ENCODE results near the gene DICER1.
A peak's percentile ranks its signal among the peaks of the same experiment; 100 is the strongest.
"Not testable (repeated sequence)": the region's sequence is repeated elsewhere in the genome, so short reads cannot be mapped to it uniquely, and the experiment has no call there.

Gene DICER1

GRCh38 chr14:95157327-95158189 is at the start of gene DICER1:
TSS of gene DICER1 (minus strand) at chr14:95157529. CDS start at chr14:95133458, 24,071 bp downstream.
- peak; percentile 86 to 96 (median 90) for DNase-seq (ENCODE audit: low read depth in 3 of 3, low spot score in 1 of 3)

DNA sequence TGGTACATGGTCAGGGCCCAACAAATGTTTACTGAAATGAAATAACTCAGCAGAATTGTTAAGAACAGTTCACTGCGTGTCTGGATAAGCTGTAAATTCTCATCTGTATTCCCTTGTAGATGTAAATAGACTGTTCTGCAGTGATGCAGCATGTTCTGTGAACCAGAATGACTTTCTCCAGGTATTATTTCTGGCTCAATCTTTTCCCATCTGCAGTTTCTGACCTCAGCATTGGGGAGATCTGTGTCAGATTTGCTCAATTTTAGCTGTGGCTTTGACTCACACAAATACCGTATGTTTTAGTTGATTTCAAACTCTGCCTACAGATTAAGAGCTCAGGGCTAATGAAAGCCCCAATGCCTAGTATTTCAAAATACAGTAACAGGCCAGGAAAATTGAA is 49.2 kb upstream of the DICER1 start:
- no peak for DNase-seq (ENCODE audit: low read depth in 3 of 3, low spot score in 1 of 3)

- DNase-seq (ENCODE audit: low read depth in 3 of 3, low spot score in 1 of 3): no peak
Observed at GRCh38 chr14:95204705-95205104, 47.4 kb upstream of the DICER1 start.

DNA sequence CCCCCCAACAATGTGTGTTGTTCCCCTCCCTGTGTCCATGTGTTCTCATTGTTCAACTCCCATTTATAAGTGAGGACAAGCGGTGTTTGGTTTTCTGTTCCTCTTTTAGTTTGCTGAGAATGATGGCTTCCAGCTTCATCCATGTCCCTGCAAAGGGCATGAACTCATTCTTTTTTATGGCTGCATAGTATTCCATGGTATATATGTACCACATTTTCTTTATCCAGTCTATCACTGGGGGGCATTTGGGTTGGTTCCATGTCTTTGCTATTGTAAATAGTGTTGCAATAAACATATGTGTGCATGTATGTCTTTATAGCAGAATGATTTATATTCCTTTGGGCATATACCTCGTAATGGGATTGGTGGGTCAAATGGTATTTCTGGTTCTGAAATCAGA is 44.4 kb upstream of the DICER1 start:
- DNase-seq (ENCODE audit: low read depth in 3 of 3, low spot score in 1 of 3): not testable (repeated sequence)

- no peak for DNase-seq (ENCODE audit: low read depth in 3 of 3, low spot score in 1 of 3)
Observed at GRCh38 chr14:95200404-95200803, 43.1 kb upstream of the DICER1 start.

DNA sequence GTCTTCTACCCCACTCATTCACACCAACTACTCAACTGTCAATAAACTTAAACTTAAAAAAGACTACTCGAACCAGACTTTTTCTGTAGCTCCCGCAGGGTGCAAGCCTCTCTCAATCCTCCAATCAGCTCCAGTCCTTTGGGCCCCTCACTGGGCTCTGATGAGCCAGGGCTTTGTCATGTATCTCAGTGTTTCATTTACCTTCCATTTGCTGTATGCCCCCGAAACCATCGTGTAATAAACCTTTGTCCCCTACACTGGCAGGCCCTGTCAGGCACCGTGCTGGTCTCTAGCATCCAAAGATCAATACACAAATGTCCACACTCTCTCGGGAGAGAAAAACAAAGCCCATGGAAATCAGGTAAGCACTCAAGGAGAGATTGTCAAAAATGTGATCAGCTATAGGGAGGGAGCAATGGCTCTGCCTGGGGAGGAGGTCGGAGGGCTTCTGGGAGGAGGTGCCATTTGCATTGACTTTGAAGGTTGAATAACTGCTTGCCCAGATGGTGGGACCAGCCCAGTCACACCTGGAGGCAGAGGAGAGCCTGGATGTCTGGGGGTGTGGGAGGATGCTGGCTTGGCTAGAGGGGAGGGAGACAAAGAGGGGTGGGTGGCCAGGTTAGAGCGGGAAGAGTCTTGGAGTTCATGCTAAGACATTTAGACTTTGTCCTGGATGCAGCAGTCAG is 42.1 kb upstream of the DICER1 start:
- no peak for DNase-seq (ENCODE audit: low read depth in 3 of 3, low spot score in 1 of 3)

- DNase-seq (ENCODE audit: low read depth in 3 of 3, low spot score in 1 of 3): no peak
Observed at GRCh38 chr14:95198320-95198719, 41.0 kb upstream of the DICER1 start.

DNA sequence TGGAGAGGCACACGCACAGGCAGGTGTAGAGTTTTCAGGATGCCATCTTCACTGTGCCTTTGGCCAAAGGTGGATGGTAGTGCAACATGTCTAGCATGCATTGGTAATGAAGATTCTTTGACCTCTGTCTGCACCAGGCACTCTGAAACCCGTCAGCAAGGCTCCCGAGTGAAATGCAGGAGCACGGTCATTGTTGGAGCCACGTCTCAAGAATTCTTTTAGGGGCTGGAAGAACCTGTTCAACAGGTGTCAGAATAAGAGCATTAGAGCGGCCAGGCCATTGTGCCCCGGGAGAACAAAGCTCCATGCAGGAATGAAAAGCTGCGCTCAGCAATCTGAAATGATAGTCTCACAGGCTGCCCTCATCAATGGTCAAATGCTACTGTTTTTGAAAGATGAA is 40.2 kb upstream of the DICER1 start:
- no peak for DNase-seq (ENCODE audit: low read depth in 3 of 3, low spot score in 1 of 3)

DNA sequence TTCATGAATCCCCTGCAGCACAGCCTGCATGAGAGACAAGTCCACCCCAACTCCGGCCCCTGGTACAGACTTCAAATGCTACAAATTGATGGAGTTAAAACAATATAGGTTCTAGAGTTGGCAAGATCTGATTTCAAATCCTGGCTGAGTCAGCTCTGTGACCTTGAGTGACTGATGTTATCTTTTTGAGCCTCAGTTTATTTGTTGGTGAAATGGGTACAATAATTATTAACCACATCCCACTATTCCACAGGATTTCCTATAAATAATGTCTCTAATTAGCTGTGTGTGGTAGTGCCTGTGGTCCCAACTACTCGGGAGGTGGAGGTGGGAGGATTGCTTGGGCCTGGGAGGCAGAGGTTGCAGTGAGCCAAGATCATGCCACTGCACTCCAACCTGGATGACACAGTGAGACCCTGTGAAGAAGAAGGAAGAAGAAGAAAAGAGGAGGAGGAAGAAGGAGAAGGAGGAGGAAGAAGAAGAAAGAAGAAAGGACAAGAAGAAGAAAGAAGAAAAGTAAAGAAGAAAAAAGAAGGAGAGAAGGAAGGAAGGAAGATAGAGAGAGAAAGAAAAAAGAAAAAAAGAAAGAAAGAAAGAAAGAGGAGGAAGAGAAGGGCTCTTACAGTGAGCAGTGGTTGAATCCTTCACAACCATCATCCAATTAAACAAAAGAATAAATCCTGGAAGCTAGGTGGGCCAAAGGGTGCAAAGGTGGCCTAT is 39.7 kb upstream of the DICER1 start:
- no peak for DNase-seq (ENCODE audit: low read depth in 3 of 3, low spot score in 1 of 3)

DNA sequence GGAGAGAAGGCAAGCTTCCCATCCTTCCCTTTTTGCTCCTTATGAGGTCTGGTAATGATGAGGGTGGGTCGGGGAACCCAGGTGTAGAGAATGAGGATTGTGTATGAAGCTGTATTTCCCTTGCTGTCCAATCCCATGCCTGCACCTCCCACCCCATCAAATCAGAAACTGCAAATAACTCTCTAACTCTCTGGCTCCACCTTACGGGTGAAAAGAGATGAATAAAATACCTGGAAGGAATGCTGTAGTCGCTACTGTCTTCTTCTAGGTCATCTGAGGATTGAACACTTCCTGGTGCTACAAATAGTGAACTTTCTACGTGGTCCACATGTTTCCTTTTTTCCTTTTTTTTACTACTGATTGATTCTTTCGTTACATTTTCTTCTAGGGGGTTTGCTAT is 38.9 kb upstream of the DICER1 start:
- no peak for DNase-seq (ENCODE audit: low read depth in 3 of 3, low spot score in 1 of 3)

- no peak for DNase-seq (ENCODE audit: low read depth in 3 of 3, low spot score in 1 of 3)
Observed at GRCh38 chr14:95195031-95195430, 37.7 kb upstream of the DICER1 start.

DNA sequence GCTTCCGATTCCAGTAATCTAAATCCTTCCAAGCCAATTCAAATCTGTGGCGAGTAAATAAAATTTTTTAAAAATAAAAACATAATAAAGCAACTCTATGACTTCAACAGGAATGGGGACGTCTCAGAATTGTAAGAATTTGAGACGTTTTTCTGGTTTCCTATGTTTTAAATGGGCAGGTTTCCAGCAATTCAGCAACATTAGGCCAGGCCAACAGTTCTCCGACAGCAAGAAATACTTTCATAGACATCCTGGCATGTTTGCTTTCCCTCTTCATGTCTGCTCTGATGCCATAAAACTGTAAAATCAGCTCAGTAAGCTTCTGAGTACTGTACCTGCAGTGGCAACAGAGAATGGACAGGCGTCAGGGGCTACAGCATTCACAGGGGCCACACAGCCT is 35.8 kb upstream of the DICER1 start:
- DNase-seq (ENCODE audit: low read depth in 3 of 3, low spot score in 1 of 3): no peak

- DNase-seq (ENCODE audit: low read depth in 3 of 3, low spot score in 1 of 3): no peak
Observed at GRCh38 chr14:95192311-95192710, 35.0 kb upstream of the DICER1 start.

- DNase-seq (ENCODE audit: low read depth in 3 of 3, low spot score in 1 of 3): no peak
Observed at GRCh38 chr14:95191445-95192199, 34.3 kb upstream of the DICER1 start.

- no peak for DNase-seq (ENCODE audit: low read depth in 3 of 3, low spot score in 1 of 3)
Observed at GRCh38 chr14:95190857-95191256, 33.5 kb upstream of the DICER1 start.

DNA sequence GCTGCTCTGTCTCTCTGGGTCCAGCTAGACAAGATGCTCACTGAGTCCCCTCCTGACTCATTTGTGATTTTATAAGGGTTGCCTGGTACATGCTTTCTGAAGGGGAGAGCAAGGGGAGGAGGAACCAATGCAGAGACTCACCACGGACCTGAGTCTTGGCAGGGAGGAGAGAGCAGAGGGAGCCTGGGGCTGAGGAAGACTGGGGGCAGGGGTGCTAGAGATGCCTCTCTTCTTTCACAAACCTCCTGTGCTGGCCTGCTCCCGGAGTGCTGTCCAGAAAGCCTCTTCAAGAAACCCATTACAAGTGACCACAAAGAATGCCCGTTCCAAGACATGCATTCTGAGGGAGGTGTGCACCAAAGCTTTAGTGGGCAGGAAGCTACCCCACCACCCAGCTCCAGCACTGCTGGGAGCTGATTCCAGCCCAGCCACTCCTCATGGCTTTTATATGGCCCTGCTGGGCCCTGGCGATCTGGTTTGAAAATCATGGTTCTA is 33.1 kb upstream of the DICER1 start:
- DNase-seq (ENCODE audit: low read depth in 3 of 3, low spot score in 1 of 3): no peak

GRCh38 chr14:95189367-95190132 is 32.2 kb upstream of the DICER1 start:
- DNase-seq (ENCODE audit: low read depth in 3 of 3, low spot score in 1 of 3): no peak

GRCh38 chr14:95188380-95188779 is 31.1 kb upstream of the DICER1 start:
- no peak for DNase-seq (ENCODE audit: low read depth in 3 of 3, low spot score in 1 of 3)

DNA sequence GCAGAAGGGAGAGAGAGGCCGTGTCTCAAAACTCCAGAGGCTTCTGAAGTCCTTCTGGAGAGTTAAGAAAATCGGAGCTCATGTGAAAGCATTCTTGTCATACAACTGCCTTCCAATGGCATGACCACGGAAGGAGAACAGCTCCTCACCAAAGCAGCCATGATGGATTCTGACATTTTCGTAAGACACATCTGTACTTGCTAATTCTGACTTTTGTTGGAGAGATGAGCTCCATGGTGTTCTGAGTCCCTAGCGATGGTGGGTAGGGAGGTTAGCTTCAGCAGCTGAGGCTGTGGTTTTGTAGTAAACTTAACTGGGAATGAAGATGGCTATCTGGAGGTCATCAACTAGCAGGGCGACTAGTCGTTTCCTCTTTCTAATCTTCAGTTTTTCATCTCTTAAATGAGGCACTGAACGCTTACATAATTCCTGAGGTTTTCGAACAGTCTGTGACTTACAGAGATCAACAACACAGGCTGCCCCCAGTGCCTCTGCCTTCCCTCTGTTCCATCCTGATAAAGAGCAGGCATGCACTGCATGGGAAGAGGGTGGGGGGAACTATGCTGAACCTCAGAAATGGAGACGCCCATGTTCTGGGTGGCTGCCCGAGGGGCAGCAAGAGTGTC is 28.6 kb upstream of the DICER1 start:
- DNase-seq (ENCODE audit: low read depth in 3 of 3, low spot score in 1 of 3): no peak

Measured in stimulated activated CD4-positive, alpha-beta T cell treated with anti-CD3 and anti-CD28 coated beads, TNF-alpha, amount 100 ng/mL, for 1 hour (primary cell).